ENCODE measurements around the gene EPS15.
"Not testable (repeated sequence)": the region's sequence is repeated elsewhere in the genome, so short reads cannot be mapped to it uniquely, and the experiment has no call there.

The EPS15 gene

GRCh38 chr1:51514733-51515132 lies 4.3 kb downstream of the EPS15 start:
- no peak for DNase-seq

DNA sequence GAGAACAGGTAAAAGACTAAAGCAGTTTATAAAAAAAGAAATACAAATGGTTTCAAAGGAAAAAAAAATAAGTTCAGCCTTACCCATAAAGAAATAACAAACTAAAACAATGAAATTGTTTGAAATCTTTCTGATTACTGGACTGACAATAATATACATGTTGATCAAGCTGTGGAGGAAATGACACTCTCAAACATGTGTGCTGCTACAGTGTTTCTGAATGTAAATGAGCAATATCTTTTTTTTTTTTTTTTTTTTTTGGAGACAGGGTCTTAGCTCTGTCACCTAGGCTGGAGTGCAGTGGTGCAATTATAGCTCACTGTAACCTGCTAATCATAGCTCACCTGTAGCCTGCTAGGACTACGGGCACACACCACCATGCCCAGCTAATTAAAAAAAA lies 6.5 kb downstream of the EPS15 start:
- no peak for DNase-seq

- DNase-seq, result no peak
Observed at GRCh38 chr1:51512120-51512519, 6.9 kb downstream of the EPS15 start.

DNA sequence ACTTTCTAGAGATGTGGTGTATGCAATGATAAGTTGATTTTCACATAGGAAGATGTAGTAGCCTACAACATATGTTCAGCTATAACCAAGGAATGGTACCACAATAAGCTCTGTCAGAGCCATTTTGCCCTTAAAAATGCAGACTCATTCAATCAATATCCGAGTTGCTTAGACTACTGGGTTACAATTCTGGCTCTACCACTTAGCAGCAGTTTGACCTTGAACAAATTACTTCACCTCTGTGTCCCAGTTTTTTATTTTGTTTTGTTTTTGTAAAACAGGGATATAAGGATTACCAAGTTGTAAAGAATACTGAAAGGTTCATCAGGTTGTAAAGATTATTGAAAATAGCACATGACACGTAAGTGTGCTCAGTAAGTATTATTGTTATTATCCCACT lies 9.3 kb downstream of the EPS15 start:
- DNase-seq, result no peak

DNA sequence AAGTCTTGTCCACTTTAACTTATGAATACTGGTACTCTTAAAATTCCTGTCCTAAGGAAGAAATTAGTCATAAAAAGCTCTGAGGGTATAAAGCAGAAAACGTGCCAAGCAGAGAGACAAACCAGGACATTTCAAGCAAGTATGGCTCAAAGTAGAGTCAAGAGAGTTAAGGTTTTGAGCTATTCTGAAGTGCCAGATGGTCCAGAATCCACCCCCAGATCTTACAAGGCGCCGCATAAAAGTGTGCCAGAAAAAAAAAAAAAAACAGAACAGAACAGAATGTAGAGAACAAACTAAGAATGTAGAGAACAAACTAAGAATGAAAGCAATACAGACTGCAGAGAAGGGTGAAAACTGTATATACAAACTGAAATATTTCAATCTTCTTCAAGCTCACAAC lies 12.5 kb downstream of the EPS15 start:
- DNase-seq, result no peak

DNA sequence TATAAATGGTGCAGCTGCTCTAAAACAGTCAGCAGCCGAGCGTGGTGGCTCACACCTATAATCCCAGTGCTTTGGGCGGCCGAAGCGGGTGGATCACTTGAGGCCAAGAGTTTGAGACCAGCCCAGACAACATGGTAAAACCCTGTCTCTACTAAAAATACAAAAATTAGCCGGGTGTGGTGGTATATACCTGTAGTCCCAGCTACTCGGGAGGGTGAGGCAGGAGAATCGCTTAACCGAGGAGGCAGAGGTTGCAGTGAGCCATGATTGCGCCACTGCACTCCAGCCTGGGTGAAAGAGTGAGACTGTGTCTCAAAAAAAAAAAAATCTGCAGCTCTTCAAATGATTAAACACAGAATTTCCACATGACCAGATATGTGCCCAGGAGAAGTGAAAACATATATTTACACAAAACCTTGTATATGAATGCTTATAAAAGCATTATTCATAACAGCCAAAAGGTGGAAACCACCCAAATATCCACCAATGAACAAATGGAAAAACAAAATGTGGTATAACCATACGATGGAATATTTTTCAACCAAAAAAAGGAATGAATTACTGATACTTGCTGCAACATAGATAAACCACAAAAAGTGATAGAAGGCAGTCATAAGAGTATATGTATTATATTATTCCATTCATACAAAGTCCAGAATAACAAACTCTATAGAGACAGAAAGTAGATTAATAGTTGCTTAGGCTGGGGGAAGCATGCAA lies 14.1 kb downstream of the EPS15 start:
- no peak for DNase-seq

GRCh38 chr1:51501218-51501630 lies 17.8 kb downstream of the EPS15 start:
- DNase-seq, result not testable (repeated sequence)

DNA sequence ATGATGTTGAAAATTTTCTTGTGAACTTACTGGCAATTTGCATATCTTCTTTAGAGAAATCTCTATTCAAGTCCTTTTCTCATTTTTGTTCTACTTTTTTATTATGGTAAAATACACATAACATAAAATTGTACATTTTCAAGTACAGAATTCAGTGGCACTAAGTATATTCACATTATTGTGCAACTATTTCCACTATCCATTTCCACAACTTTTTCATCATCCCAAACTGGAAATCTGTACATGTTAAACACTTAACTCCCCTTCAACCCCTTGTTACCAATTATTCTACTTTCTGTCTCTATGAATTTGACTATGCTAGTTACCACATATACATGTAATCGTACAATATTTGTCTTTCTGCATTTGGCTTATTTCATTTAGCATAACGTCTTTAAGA lies 19.4 kb downstream of the EPS15 start:
- no peak for DNase-seq

GRCh38 chr1:51498924-51499323 lies 20.1 kb downstream of the EPS15 start:
- no peak for DNase-seq

DNA sequence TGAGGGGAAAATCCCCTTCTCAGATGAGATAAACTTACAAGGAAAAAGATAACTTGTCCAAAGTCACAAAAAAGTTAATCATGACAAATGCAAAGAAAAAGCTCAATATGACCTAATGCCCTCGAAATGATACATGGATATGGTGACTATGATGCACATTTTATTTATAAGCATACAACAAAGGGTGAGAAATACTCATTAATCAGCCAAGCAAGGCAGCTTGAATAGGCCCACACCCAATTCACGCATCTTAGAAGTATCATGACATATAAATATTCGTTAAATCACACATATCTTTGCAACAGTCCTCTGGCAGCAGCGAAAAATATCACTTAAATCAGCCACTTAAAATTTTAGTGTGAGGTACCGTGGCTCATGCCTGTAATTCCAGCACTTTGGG lies 21.7 kb downstream of the EPS15 start:
- no peak for DNase-seq

GRCh38 chr1:51494138-51494830 lies 24.8 kb downstream of the EPS15 start:
- no peak for DNase-seq

DNA sequence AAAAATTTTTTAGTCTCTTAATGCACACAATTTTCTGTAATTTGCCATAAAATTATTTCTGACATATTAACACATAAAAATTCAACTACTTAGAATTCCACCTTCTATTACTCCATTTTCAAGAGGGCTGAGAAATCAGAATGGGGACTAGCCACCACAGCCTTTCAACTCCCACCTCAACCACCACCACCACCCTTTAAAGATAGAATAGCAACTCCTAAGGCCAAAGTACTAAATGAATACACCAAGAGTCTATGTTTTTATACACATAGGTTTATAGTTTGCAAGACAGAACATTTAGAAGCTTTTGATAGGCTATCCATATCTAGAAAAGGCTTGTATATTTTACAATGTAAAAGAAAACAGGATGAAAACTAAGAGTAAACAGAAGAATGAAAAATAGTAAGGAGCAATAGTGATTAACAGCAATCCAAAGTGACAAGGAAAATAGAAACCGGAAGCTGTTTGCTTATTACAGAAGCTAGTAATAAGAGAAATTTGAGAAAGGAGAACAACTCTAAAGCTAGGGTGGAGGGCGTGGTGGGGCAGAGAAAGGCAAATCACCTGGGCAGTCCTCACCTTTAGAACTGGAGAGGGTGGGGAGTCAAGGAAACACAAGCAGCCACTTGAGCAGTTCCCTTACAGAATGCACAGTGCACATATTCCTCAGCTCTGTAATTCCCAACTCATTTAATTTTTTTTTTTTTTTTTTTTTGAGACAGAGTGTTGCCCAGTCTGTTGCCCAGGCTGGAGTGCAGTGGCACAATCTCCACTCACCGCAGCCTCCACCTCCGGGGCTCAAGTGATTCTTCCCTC lies 27.7 kb downstream of the EPS15 start:
- DNase-seq, result no peak

DNA sequence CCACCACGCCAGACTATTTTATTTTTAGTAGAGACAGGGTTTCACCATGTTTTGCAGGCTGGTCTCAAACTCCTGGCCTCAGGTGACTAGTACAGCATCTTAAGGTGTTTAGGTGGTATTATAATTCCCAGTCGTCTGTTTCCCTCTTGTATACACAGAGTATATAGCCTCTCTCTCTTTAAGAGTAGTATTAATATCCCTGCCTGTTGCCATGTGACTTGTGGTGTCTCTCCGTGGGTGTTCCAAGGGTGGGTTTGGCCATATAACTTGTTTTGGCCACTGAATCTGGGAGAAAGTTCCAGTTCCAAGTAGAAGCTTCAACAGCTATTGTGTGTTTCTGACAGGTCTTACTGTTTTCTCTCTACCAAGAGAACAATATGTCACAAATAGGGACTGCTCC lies 29.6 kb downstream of the EPS15 start:
- DNase-seq, result no peak

- DNase-seq, result no peak
Observed at GRCh38 chr1:51488372-51489050, 30.6 kb downstream of the EPS15 start.

- DNase-seq, result no peak
Observed at GRCh38 chr1:51487628-51488027, 31.4 kb downstream of the EPS15 start.

- DNase-seq, result no peak
Observed at GRCh38 chr1:51484591-51484990, 34.5 kb downstream of the EPS15 start.

- DNase-seq, result no peak
Observed at GRCh38 chr1:51482881-51483280, 36.2 kb downstream of the EPS15 start.

DNA sequence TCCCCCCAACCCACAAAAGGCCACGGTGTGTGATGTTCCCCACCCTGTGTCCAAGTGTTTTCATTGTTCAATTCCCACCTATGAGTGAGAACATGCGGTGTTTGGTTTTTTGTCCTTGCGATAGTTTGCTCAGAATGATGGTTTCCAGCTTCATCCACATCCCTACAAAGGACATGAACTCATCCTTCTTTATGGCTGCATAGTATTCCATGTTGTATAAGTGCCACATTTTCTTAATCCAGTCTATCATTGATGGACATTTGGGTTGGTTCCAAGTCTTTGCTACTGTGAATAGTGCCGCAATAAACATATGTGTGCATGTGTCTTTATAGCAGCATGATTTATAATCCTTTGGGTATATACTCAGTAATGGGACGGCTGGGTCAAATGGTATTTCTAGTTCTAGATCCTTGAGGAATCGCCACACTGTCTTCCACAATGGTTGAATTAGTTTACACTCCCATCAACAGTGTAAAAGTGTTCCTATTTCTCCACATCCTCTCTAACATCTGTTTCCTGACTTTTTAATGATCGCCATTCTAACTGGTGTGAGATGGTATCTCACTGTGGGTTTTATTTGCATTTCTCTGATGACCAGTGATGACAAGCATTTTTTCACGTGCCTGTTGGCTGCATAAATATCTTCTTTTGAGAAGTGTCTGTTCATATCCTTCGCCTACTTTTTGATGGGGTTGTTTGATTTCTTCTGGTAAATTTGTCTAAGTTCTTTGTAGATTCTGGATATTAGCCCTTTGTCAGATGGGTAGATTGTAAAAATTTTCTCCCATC lies 44.0 kb downstream of the EPS15 start:
- not testable (repeated sequence) for DNase-seq

- no peak for DNase-seq
Observed at GRCh38 chr1:51473331-51474115, 45.5 kb downstream of the EPS15 start.

GRCh38 chr1:51472359-51472758 lies 46.7 kb downstream of the EPS15 start:
- DNase-seq, result no peak

- DNase-seq, result no peak
Observed at GRCh38 chr1:51469518-51469917, 49.5 kb downstream of the EPS15 start.

- no peak for DNase-seq
Observed at GRCh38 chr1:51464828-51465227, 54.2 kb downstream of the EPS15 start.

Data from activated CD8-positive, alpha-beta memory T cell treated with anti-CD3 and anti-CD28 coated beads for 24 hours (primary cell).